HepG2 (cell line): ENCODE measurements around the gene CCNYL1. TPM values are rescaled to one million over a fixed set of nuclear protein-coding genes. Genes with fewer than 3 reads are reported as not detected.

Source experiments
- CC2D1A ChIP-seq: sonication (generic); formaldehyde crosslinking; IDR thresholded peaks from 2 replicates; pipeline ENCODE4 v1.8.1; 2023; ENCODE audit warnings: mild to moderate bottlenecking, missing genetic modification reagents
- EP300 ChIP-seq, 3 experiments: sonication (generic) in 1 of 3; formaldehyde crosslinking in 1 of 3; IDR thresholded peaks; 2 replicates each; pipeline versions ENCODE4 v1.5.1 to v1.6.1; 2011 to 2020; ENCODE audit warnings: low read depth in 2 of 3, low read length in 2 of 3, borderline replicate concordance in 1 of 3, improper control_type of control experiment in 1 of 3, mild to moderate bottlenecking in 1 of 3, missing genetic modification reagents in 1 of 3, moderate library complexity in 1 of 3
- FOXO1 ChIP-seq: sonication (generic); formaldehyde crosslinking; IDR thresholded peaks from 2 replicates; pipeline ENCODE4 v1.4.0; 2020; ENCODE audit warnings: missing genetic modification reagents
- GABPB1 ChIP-seq: IDR thresholded peaks from 2 replicates; pipeline ENCODE4 v1.6.1; 2016; ENCODE audit warnings: mild to moderate bottlenecking, missing genetic modification reagents, moderate library complexity, missing compliant biosample characterization
- ZMYM4 ChIP-seq: sonication (generic); formaldehyde crosslinking; IDR thresholded peaks from 2 replicates; pipeline ENCODE4 v1.8.1; 2023; ENCODE audit warnings: mild to moderate bottlenecking, missing genetic modification reagents
- ZNF225 ChIP-seq: sonication (generic); formaldehyde crosslinking; IDR thresholded peaks from 2 replicates; pipeline ENCODE4 v1.4.0; 2020; ENCODE audit warnings: mild to moderate bottlenecking, missing genetic modification reagents
- ZNF563 ChIP-seq: sonication (generic); formaldehyde crosslinking; IDR thresholded peaks from 2 replicates; pipeline ENCODE4 v1.8.0; 2022; ENCODE audit warnings: mild to moderate bottlenecking, moderate library complexity, missing genetic modification reagents
- ZSCAN31 ChIP-seq: sonication (generic); formaldehyde crosslinking; IDR thresholded peaks from 2 replicates; pipeline ENCODE4 v1.5.0; 2020; ENCODE audit warnings: low read depth, mild to moderate bottlenecking, missing genetic modification reagents
- polyA plus RNA-seq, 8 experiments: library from polyadenylated mRNA; depleted of rRNA in 3 of 8; stranded (reverse) in 7 of 8; unstranded in 1 of 8; fragments of >200 nt; fragmentation: Illumina TruSeq in 4 of 8; extraction: Trizol in 4 of 8; gene quantifications; 2 replicates each; pipeline versions ENCODE4 v1.2.1 to v1.2.3, GENCODE V29; 2011 to 2016; ENCODE audit warnings: low read depth in 4 of 8, missing spikeins in 1 of 8, mixed read lengths in 1 of 8; ENCODE audit not compliant: insufficient read depth in 1 of 8
- total RNA-seq, 5 experiments: library from RNA; depleted of rRNA; stranded (reverse); fragments of >200 nt; fragmentation: Illumina TruSeq; extraction: Trizol; gene quantifications; 2 replicates each; pipeline ENCODE4 v1.2.3, GENCODE V29; 2016; ENCODE audit warnings: low read depth in 1 of 5
- TF ChIP-seq, protein P1 (sequence below): IDR thresholded peaks from 2 replicates; pipeline ENCODE4 v1.6.1; 2012; ENCODE audit warnings: low read depth, low read length, improper control_type of control experiment
- TF ChIP-seq, protein P2 (sequence below): sonication (generic); formaldehyde crosslinking; IDR thresholded peaks from 2 replicates; pipeline ENCODE4 v1.4.0; 2020; ENCODE audit warnings: low read depth, mild to moderate bottlenecking, missing genetic modification reagents

Gene CCNYL1
- total and polyA plus RNA-seq, 2 of the 13 experiments (the other 11 are each of a cell fraction or from before 2014, with no cell fraction given), result 12.5 to 16.2 TPM

GRCh38 chr2:207782238-207783030 lies 71.0 kb downstream of the CCNYL1 start (continued):
- TF ChIP-seq EP300 (IDR thresholded peaks at IDR 0.05; ENCODE audit: low read depth in 2 of 2, low read length in 2 of 2) (peak in 1 of 2 experiments; percentile 63; a peak in 2 of 4 replicates), EP300 (CRISPR knock-in tag; IDR thresholded peaks at IDR 0.05; ENCODE audit: borderline replicate concordance) (no peak), GABPB1 (CRISPR knock-in tag) (no peak; the same call in 1 of the 2 replicates), FOXO1 (CRISPR knock-in tag) (peak; percentile 92), ZSCAN31 (CRISPR knock-in tag) (peak; percentile 54; the same call in 1 of the 2 replicates), CC2D1A (CRISPR knock-in tag) (0 out of 2 replicates have a peak, but pooled peaks have one; percentile 41), ZNF563 (CRISPR knock-in tag) (0 out of 2 replicates have a peak, but pooled peaks have one; percentile 44), ZNF225 (no peak), ZMYM4 (peak; percentile 73; the same call in 1 of the 2 replicates)
- TF ChIP-seq, protein P1, sequence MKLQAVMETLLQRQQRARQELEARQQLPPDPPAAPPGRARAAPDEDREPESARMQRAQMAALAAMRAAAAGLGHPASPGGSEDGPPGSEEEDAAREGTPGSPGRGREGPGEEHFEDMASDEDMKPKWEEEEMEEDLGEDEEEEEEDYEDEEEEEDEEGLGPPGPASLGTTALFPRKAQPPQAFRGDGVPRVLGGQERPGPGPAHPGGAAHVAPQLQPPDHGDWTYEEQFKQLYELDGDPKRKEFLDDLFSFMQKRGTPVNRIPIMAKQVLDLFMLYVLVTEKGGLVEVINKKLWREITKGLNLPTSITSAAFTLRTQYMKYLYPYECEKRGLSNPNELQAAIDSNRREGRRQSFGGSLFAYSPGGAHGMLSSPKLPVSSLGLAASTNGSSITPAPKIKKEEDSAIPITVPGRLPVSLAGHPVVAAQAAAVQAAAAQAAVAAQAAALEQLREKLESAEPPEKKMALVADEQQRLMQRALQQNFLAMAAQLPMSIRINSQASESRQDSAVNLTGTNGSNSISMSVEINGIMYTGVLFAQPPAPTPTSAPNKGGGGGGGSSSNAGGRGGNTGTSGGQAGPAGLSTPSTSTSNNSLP, result 0 out of 2 replicates have a peak, but pooled peaks have one; percentile 61
- TF ChIP-seq, protein P2, sequence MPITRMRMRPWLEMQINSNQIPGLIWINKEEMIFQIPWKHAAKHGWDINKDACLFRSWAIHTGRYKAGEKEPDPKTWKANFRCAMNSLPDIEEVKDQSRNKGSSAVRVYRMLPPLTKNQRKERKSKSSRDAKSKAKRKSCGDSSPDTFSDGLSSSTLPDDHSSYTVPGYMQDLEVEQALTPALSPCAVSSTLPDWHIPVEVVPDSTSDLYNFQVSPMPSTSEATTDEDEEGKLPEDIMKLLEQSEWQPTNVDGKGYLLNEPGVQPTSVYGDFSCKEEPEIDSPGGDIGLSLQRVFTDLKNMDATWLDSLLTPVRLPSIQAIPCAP (CRISPR knock-in tag), result no peak
